B cell (primary cell): ENCODE results near the gene CPNE1. TPM values are rescaled to one million over a fixed set of nuclear protein-coding genes. Genes with fewer than 3 reads are reported as not detected.

ENCODE experiments used
- ATAC-seq: fragments of 200-7000 bp; cut with Tn5 transposase; one replicate; pipeline ENCODE4 v1.10.0; 2021; ENCODE audit warnings: low read depth, mild to moderate bottlenecking, moderate number of reproducible peaks, moderate library complexity
- CTCF ChIA-PET: fragments of 350-600 bp; sonication (Branson Sonifier 250); formaldehyde crosslinking; loops from one replicate; lab custom pipeline; 2021; ENCODE audit warnings: antibody characterized with exemption, inconsistent platforms; lab: Charles Lee
- POLR2A ChIA-PET: fragments of 350-600 bp; sonication (Branson Sonifier 250); formaldehyde crosslinking; loops from one replicate; lab custom pipeline; 2021; ENCODE audit warnings: antibody characterized with exemption; lab: Charles Lee
- DNase-seq: peaks from one replicate; pipeline ENCODE4 v3.0.0; 2013
- H2AFZ ChIP-seq: 2 replicates; pipeline ENCODE4 v1.6.1; 2012; ENCODE audit warnings: mild to moderate bottlenecking, low read depth, low read length; ENCODE audit not compliant: insufficient read depth, poor library complexity, severe bottlenecking
- H3K27ac ChIP-seq, 2 donors: 1 replicate in 1 of 2; 2 replicates in 1 of 2; pipeline ENCODE4 v1.5.1; 2012 to 2013; ENCODE audit warnings: low read length in 2 of 2, mild to moderate bottlenecking in 2 of 2, moderate library complexity in 1 of 2
- H3K27me3 ChIP-seq, 4 experiments: fragments of 200-600 bp in 1 of 4; sonication (generic) in 1 of 4; replicated peaks in 1 of 4; 1 replicate in 2 of 4; 2 replicates in 2 of 4; pipeline versions ENCODE4 v1.6.1 to v1.7.0; 2013 to 2016; ENCODE audit warnings: low read length in 3 of 4, mild to moderate bottlenecking in 2 of 4, mixed read lengths in 1 of 4, moderate library complexity in 1 of 4; ENCODE audit not compliant: insufficient read depth in 4 of 4, control insufficient read depth in 3 of 4; ENCODE audit errors: control extremely low read depth in 1 of 4
- H3K36me3 ChIP-seq, 2 experiments: replicated peaks in 1 of 2; 1 replicate in 1 of 2; 2 replicates in 1 of 2; pipeline versions ENCODE4 v1.6.1 to v1.7.1; 2013; ENCODE audit warnings: low read length in 1 of 2; ENCODE audit not compliant: insufficient read depth in 2 of 2, control insufficient read depth in 1 of 2; ENCODE audit errors: control extremely low read depth in 1 of 2, extremely low read depth in 1 of 2
- H3K4me1 ChIP-seq, 2 donors: fragments of 200-600 bp in 1 of 2; sonication (generic) in 1 of 2; 1 replicate in 1 of 2; 2 replicates in 1 of 2; pipeline versions ENCODE4 v1.5.1 to v1.6.1; 2013 to 2017; ENCODE audit warnings: low read length in 2 of 2; ENCODE audit not compliant: control insufficient read depth in 2 of 2, insufficient read depth in 2 of 2
- H3K4me2 ChIP-seq: replicated peaks from 2 replicates; pipeline ENCODE3; 2012; ENCODE audit warnings: mild to moderate bottlenecking, low read depth, low read length; ENCODE audit not compliant: poor library complexity, severe bottlenecking
- H3K4me3 ChIP-seq, 5 experiments: fragments of 200-600 bp in 1 of 5; sonication (generic) in 1 of 5; 1 replicate in 3 of 5; 2 replicates in 2 of 5; pipeline versions ENCODE4 v1.5.1 to v1.7.0; 2011 to 2016; ENCODE audit warnings: low read length in 4 of 5, mild to moderate bottlenecking in 4 of 5, low read depth in 2 of 5, control low read depth in 1 of 5, moderate library complexity in 1 of 5; ENCODE audit not compliant: insufficient read depth in 1 of 5; ENCODE audit errors: control extremely low read depth in 1 of 5, extremely low read depth in 1 of 5
- H3K79me2 ChIP-seq: fragments of 200-600 bp; sonication (generic); one replicate; pipeline ENCODE4 v1.6.0; 2016; ENCODE audit warnings: low read length; ENCODE audit not compliant: control insufficient read depth, insufficient read depth
- H3K9ac ChIP-seq: fragments of 200-600 bp; sonication (generic); 2 replicates; pipeline ENCODE4 v1.6.1; 2017; ENCODE audit warnings: mild to moderate bottlenecking, low read length, moderate library complexity
- H3K9me3 ChIP-seq, 3 donors: one replicate each; pipeline versions ENCODE4 v1.6.1 to v1.7.1; 2013; ENCODE audit warnings: low read length in 2 of 3; ENCODE audit not compliant: control insufficient read depth in 2 of 3, insufficient read depth in 1 of 3; ENCODE audit errors: control extremely low read depth in 1 of 3
- H4K20me1 ChIP-seq: 2 replicates; pipeline ENCODE4 v1.6.0; 2012; ENCODE audit warnings: mild to moderate bottlenecking, low read length; ENCODE audit not compliant: insufficient read depth, control insufficient read depth, poor library complexity, severe bottlenecking
- H3K27ac Mint-ChIP-seq: one replicate; pipeline ENCODE4 v1.8.0; 2021; ENCODE audit warnings: mixed read lengths
- H3K27me3 Mint-ChIP-seq: one replicate; pipeline ENCODE4 v1.8.0; 2021; ENCODE audit warnings: mixed read lengths
- H3K4me1 Mint-ChIP-seq: one replicate; pipeline ENCODE4 v1.8.0; 2021; ENCODE audit warnings: mixed read lengths
- H3K4me3 Mint-ChIP-seq: one replicate; pipeline ENCODE4 v1.8.0; 2021; ENCODE audit warnings: mixed read lengths
- H3K9me3 Mint-ChIP-seq: one replicate; pipeline ENCODE4 v1.8.0; 2022; ENCODE audit warnings: mixed read lengths; ENCODE audit not compliant: insufficient read depth
- EZH2 ChIP-seq: IDR thresholded peaks from 2 replicates; pipeline ENCODE4 v1.6.1; 2012; ENCODE audit warnings: borderline replicate concordance, low read depth, mild to moderate bottlenecking, moderate library complexity, low read length; ENCODE audit not compliant: insufficient read depth, poor library complexity, severe bottlenecking
- WGBS: methylation state at CpG from one replicate; pipeline ENCODE4 v1.1.5; 2013; ENCODE audit warnings: missing lambda C conversion rate; ENCODE audit not compliant: insufficient coverage; 5-methylcytosine and 5-hydroxymethylcytosine counted together
- intact Hi-C: fragments of 100-400 bp; cut with micrococcal nuclease; formaldehyde crosslinking; loops from one replicate; pipeline ENCODE4 v1.10.0; 2022
- polyA plus RNA-seq: library from polyadenylated mRNA; depleted of rRNA; stranded (reverse); fragments of >200 nt; gene quantifications from 2 replicates; pipeline ENCODE4 v1.2.3, GENCODE V29; 2012
- total RNA-seq, 2 donors: library from RNA; stranded (reverse); fragments of 120-200 nt in 1 of 2; gene quantifications; 1 replicate in 1 of 2; 2 replicates in 1 of 2; pipeline versions ENCODE4 v1.2.3 to v1.2.4, GENCODE V29; 2013 to 2022
- TF ChIP-seq, protein P1 (sequence below): fragments of 200-600 bp; IDR thresholded peaks from one replicate; pipeline ENCODE4 v1.8.0; 2022; ENCODE audit warnings: antibody characterized with exemption, mild to moderate bottlenecking

Gene CPNE1
- total and polyA plus RNA-seq, 2 donors (not counting 1 experiment from before 2014, with no cell fraction given): 321 to 323 TPM

DNA sequence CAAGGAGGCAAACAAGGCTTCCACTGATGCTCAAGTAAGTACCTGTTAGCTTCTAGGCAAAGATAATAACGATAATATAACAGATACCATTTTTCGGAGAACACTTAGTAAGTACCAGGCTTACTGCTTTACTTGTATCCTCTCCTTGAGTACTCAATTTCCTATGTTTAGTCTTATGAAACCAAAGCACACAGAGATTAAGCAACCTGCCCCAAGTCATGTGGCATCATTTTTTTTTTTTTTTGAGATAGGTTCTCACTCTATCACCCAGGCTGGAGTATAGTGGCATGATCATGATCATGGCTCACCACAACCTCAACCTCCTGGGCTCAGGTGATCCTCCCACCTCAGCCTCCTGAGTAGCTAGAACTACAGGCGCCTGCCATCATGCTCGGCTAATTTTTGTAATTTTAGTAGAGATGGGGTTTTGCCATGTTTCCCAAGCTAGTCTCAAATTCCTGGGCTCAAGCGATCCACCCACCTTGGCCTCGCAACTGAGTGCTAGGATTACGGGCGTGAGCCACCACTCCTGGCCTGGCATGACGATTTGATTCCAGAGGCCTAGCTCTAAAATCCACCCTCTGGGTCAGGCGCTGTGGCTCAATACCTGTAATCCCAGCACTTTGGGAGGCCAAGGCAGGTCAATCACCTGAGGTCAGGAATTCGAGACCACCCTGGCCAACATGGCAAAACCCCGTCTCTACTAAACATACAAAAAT, 35.1 kb downstream of the CPNE1 start:
- peaks cover 2% of the 10 kb centered on the region for H3K4me1 Mint-ChIP-seq
- no peaks in the 10 kb centered on the region for H3K27me3 Mint-ChIP-seq
- intact Hi-C loops: no loop called here
- peaks cover 10 to 67% of the 10 kb centered on the region in 2 experiments for H3K36me3 ChIP-seq
- TF ChIP-seq, protein P1, sequence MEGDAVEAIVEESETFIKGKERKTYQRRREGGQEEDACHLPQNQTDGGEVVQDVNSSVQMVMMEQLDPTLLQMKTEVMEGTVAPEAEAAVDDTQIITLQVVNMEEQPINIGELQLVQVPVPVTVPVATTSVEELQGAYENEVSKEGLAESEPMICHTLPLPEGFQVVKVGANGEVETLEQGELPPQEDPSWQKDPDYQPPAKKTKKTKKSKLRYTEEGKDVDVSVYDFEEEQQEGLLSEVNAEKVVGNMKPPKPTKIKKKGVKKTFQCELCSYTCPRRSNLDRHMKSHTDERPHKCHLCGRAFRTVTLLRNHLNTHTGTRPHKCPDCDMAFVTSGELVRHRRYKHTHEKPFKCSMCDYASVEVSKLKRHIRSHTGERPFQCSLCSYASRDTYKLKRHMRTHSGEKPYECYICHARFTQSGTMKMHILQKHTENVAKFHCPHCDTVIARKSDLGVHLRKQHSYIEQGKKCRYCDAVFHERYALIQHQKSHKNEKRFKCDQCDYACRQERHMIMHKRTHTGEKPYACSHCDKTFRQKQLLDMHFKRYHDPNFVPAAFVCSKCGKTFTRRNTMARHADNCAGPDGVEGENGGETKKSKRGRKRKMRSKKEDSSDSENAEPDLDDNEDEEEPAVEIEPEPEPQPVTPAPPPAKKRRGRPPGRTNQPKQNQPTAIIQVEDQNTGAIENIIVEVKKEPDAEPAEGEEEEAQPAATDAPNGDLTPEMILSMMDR: no peak
- no peak for TF ChIP-seq EZH2
- H3K27me3 ChIP-seq: no peaks in the 10 kb centered on the region
- no peak overlapping the region for H3K4me2 ChIP-seq
- DNase-seq (no peak), ATAC-seq (no peak)
- POLR2A ChIA-PET: no interaction called here
- no peak overlapping the region for H3K9ac ChIP-seq
- H3K4me3 ChIP-seq: no peak overlapping the region
- H4K20me1 ChIP-seq: peaks cover 30% of the 10 kb centered on the region
- H3K79me2 ChIP-seq: peaks cover 36% of the 10 kb centered on the region
- 91% methylated on average over 8 of the region's 12 CpGs for WGBS
- H3K27ac Mint-ChIP-seq: no peak overlapping the region
- H3K4me1 ChIP-seq: no peaks in the 10 kb centered on the region
- H3K9me3 Mint-ChIP-seq: no peaks in the 10 kb centered on the region
- H3K27ac ChIP-seq: no peak overlapping the region
- no peak overlapping the region for H3K4me3 Mint-ChIP-seq
- CTCF ChIA-PET: interaction anchor here (0.7 to 3.7 kb wide), 3 partner anchors 10 to 61 kb away, joined by 4 to 19 read pairs (median 4); no protein-coding TSS in a partner anchor
- no peak overlapping the region for H2AFZ ChIP-seq
- no peaks in the 10 kb centered on the region for H3K9me3 ChIP-seq

DNA sequence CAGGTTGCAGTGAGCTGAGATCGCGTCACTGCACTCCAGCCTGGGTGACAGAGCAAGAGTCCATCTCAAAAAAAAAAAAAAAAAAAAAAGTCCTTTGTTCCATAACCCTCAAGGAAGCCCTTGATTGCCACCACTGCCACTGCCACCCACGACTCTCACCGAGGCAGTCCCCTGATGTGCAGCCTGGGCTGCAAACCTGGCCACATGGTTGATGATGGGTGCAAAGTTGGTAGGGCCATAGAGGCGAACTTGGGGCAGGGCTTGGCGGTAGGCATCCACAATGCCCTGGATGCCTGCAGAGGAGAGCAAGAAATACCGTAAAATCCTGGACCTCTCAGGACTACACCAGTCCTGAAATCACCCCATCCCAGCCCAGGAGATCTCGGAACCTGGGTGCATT, 37.6 kb downstream of the CPNE1 start:
- Mint-ChIP-seq H3K27ac (no peak overlapping the region), H3K4me1 (no peaks in the 10 kb centered on the region), H3K9me3 (no peaks in the 10 kb centered on the region), H3K4me3 (no peak overlapping the region), H3K27me3 (no peaks in the 10 kb centered on the region)
- Histone ChIP-seq H2AFZ (no peak overlapping the region), H3K36me3 (peaks cover 10 to 60% of the 10 kb centered on the region in 2 experiments), H3K27me3 (no peaks in the 10 kb centered on the region), H3K9me3 (no peaks in the 10 kb centered on the region), H3K4me2 (no peak overlapping the region), H3K79me2 (peaks cover 17% of the 10 kb centered on the region), H3K27ac (no peak overlapping the region), H3K9ac (no peak overlapping the region), H4K20me1 (peaks cover 10% of the 10 kb centered on the region), H3K4me1 (no peaks in the 10 kb centered on the region), H3K4me3 (no peak overlapping the region)
- ChIA-PET POLR2A (no interaction called here), CTCF (no interaction called here)
- 100% methylated on average over 5 of the region's 8 CpGs for WGBS
- TF ChIP-seq, protein P1: no peak
- TF ChIP-seq EZH2: no peak
- ATAC-seq (no peak), DNase-seq (no peak)
- intact Hi-C loops: no loop called here
